Activated CD4-positive, alpha-beta T cell treated with anti-CD3 and anti-CD28 coated beads, Interleukin-2, amount 50 U/mL, for 48 hours (primary cell): Measurements from ENCODE around the gene NEUROG1.

ENCODE experiments used
- DNase-seq, 2 experiments: peaks; one replicate each; pipeline ENCODE4 v3.0.0-alpha.2; 2020

NEUROG1 gene, protein sequence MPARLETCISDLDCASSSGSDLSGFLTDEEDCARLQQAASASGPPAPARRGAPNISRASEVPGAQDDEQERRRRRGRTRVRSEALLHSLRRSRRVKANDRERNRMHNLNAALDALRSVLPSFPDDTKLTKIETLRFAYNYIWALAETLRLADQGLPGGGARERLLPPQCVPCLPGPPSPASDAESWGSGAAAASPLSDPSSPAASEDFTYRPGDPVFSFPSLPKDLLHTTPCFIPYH

DNA sequence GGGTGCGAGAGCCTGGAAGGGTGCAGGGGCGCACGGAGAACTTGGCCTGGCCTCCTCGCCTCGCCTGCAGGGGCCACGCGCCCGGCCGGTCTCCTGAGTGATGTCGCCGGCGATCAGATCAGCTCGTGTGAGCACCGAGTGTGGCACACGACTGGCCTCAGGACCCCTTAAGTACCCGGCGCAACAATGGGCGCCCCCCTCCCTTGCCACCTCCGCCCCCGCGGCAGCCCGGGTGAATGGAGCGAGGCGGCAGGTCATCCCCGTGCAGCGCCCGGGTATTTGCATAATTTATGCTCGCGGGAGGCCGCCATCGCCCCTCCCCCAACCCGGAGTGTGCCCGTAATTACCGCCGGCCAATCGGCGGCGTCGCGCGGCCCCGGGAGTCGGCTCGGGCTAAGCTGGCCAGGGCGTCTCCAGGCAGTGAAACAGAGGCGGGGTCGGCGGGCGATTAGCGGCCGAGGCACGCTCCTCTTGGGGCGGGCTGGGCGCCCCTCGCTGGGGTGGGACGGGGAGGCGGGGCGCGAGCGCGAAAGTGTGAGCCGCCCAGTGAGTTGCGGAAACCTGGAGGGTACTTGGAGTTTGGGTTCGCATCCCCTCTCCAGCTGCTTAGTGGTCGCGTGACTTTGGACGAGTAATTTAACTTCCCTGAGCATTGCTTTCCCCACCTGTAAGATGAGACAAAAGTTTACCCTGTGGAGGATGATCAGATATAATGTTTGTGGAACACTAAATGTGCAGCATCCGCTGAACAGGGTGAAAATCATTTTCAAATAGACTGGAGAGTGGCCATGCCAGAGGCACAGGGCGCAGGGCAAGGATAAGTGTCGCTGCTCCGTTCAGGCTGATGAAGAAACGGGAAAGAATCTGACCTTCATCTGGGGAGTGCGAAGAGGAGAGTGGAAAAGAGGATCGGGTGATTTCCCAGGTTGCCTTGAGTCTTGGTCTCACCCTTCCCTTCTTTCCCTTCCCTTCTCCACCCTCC is at the start of gene NEUROG1:
NEUROG1 (minus strand) TSS at position 145 of the 982 bp plus-strand sequence. CDS start 274 bp downstream, outside the sequence.
- DNase-seq: no peak

- no peak for DNase-seq
These were observed 49.2 kb upstream of the NEUROG1 start for GRCh38 chr5:135584918-135585317.

GRCh38 chr5:135584276-135584675 is 48.5 kb upstream of the NEUROG1 start:
- DNase-seq: no peak

- no peak for DNase-seq
These were observed 46.5 kb upstream of the NEUROG1 start for GRCh38 chr5:135582099-135582781.

DNA sequence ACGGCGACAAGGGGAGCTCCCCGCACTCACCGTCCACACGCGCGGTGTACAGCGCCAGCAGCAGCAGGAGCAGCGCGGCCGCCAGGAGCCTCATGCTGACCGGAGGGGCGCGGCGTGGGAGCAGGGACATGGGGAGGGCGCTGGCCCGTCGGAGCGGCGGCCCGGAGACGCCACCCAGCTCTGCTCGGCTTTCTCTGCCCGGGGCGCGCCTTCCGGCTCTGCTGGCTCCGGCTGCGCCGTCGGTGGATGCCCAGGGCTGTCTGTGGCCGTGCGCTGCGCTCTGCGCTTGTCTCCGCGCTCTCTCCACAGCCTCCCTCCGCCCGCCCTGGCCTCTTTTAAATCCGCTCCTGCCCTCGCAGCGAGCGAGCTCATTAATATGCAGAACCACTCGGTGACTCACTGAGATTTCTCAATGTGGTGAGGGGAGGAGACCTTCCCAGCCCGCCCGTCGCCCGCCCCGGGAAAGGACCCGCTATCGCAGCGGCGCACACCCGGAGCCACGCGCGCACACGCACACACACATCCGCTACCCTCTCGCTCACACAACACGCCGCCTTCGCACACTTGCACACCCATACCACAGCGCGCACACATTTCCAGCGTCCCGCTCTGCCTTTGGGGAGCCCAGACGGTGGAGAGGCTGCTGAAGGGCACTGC is 43.0 kb upstream of the NEUROG1 start, which contains the start of gene CXCL14:
CXCL14 (minus strand) TSS at position 307 of the 657 bp plus-strand sequence; CDS start at position 94, 213 bp downstream.
- peak; percentile 11 to 15 for DNase-seq

DNA sequence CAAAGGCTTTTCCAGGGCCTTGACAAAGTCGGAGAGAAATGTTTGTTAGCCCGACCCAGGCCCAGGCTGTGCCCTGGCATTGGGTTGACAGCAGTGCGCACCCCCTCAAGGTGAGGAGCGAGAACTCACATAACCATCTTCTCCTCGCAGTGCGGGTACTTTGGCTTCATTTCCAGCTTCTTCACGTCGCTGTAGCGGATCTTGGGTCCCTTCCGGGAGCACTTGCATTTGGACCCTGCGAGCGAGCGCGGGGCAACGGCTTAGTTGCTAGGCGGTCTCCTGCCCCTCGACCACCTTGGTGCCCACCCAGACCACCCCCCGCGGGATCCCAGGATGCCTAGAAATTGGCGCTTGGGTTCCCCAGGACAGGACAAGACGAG is 42.5 kb upstream of the NEUROG1 start:
- DNase-seq: no peak

GRCh38 chr5:135577421-135577820 is 41.7 kb upstream of the NEUROG1 start:
- DNase-seq: no peak

- DNase-seq: no peak
These were observed 40.4 kb upstream of the NEUROG1 start for GRCh38 chr5:135576075-135576599.

- no peak for DNase-seq
These were observed 38.7 kb upstream of the NEUROG1 start for GRCh38 chr5:135574493-135574892.

DNA sequence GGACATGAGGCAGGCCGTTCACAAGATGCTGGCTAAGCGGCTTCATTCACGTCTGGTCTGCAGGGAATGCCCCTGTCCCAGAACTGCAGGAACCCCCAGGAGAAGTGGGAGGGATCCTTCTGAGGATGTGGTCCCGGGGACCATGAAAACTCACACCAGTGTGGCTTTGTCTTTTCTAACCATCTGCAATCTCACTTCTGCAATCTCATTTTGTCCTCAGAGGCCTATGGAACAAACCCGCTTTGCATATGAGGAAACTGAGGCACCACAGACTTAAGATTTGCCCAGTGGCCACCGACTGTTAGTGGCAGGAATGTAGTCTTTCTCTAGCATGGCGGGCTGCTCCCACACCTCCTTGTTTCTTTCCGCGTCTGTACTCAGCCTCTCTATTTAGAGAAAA is 36.1 kb upstream of the NEUROG1 start:
- DNase-seq: no peak

DNA sequence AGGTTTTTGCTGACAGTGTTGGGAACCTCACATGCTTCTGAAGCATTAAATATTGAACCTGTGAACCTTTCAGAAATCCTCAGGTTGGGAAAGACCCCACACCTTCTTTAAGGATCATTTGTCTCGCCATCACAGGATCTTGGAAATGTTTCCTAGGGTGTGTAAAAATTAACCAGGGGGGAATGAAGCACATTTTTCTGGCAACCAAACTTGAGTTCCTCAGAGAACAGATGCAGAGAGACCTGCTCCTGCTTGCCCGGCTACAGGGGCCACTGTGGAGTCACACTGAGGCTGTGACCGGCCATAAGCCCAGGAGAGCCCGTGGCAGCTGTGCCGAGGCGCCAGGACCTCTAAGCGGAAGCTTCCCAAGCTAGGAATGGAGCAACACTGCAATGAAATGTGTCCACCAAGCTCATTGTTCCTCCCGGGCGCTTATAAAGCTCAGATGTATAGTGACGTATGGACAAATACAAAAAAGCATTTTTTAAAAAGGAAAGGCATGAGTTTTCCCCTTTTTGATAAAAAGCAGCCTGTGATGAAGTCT is 35.4 kb upstream of the NEUROG1 start:
- DNase-seq: no peak

GRCh38 chr5:135570453-135570764 is 34.6 kb upstream of the NEUROG1 start:
- DNase-seq: no peak

DNA sequence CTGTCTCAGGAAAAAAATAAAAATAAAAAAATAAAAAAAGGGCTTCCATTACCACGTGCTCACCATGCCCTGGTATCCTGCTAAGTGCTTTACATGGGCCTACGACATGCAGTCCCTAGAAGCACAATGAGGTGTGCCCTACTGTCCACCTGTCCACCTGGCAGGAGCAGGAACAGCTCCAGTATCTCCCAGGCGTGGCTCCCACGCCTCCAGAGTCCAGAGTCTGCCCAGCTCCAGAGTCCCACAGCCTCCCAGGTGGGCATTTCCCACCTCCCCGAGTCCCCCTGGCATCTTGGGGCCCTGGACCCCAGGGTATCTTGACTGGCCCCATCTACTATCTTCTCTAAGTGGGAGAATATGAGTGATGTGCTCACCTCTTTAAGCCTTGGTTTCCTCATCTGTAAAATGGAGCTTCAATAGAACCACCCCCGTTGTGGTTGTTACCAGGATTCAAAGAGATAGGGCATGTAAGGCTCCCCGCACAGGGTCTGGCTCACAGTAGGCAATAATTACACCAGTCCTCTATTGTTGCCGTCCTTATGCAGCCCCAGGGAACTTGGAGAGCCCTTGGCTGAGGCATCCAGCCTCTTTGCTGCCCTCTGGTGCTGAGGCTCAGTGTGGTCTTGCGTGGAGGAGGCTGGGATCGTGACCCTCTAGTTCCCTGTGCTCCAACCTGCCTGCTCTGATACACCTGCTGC is 34.1 kb upstream of the NEUROG1 start:
- peak in 1 of 2 experiments; percentile 16 for DNase-seq

- no peak for DNase-seq
These were observed 33.2 kb upstream of the NEUROG1 start for GRCh38 chr5:135568923-135569360.

- no peak for DNase-seq
These were observed 32.5 kb upstream of the NEUROG1 start for GRCh38 chr5:135568246-135568645.

DNA sequence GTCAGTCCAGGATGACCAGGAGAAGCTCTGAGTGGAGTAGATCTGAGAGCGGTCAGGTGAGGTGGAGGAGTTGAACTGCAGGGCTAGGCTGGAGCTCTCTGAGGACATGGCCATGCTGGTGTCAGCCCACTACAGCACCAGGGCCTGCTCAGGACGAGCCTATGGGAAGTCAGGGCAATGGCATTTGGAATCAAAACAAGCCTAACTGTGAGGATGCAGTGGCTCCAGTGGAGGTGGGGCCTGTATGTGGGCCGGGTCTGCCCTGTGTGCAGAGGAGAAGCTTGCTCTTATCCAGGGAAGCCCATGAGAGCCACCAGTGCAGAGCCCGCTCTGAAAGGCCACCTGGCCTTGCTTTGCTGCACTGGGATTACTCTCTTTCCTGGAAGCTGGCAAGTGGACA is 31.9 kb upstream of the NEUROG1 start:
- DNase-seq: no peak

DNA sequence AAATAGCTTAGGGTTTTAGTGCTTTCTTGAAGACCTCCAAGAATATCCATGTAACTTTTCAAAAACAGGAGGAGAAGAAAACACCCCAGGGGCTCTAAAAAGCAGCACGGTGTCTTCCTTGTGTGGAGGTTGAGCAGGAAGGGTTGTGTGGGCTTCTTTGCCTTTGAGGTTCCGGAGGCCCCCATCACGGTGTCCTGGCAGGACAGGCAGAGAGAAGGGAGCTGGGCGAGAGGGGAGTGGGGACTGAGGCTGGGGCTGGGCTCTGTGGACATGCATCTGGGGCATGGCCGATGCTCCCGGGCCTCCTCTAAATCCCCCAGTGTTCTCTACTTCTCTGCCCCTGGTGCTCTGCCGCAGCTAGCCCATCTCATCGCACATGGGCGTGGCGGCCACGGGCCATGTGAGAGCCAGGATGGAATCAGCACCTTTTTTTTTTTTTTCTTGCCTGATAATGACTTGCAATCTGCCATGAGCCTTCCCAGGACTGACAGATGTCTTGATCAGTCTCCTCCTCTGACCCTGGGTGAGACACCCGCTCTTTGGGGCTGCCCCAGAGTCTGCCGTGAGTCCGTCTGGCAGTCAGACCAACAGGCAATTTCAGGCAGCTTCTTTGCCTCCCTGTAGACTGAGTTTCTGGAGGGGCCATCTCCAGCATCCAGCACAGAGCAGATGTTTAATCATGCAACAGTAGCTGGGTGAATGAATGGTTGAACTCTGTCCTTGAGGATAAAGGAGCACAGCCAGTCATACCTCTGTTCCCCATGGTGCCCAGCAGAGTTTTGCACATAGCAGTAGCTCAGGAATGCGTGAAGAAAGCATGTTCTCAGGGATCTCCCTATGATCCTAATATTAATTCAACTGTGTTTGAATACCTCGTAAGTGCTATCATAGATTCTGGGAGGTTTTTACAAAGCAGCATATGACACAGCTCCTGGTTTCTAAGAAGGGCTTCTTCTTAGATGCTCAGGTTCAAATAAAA is 30.9 kb upstream of the NEUROG1 start:
- no peak for DNase-seq

DNA sequence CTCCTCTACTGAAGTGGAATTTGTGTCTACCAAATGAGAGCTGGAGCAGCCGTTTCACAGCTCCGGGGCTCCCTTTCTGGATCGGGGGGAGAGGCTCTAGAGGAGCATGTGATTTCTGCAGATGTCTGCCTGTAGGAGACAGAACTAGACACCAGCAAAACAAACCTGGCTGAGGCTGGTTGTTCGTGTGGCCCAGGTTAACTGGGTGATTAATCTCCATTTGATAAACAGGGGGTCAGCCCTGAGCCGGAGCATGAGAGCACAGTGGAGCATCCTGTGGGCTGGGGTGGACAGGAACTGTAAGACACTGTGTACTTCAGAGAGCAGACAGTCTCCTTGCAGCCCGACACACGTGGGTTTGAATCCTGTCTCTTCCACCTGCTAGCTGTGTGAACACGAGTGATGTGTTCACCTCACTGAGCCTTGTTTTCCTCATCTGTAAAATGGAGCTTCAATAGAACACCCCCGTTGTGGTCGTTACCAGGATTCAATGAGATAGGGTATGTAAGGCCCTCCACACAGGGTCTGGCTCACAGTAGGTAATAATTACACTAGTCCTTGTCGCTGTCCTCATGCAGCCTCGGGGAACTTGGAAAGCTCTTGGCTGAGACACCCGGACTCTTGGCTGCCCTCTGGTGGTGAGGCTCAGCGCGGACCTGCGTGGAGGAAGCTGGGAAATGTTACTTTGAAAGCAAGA is 30.1 kb upstream of the NEUROG1 start:
- peak; percentile 78 to 85 for DNase-seq

GRCh38 chr5:135565266-135565665 is 29.5 kb upstream of the NEUROG1 start:
- no peak for DNase-seq

DNA sequence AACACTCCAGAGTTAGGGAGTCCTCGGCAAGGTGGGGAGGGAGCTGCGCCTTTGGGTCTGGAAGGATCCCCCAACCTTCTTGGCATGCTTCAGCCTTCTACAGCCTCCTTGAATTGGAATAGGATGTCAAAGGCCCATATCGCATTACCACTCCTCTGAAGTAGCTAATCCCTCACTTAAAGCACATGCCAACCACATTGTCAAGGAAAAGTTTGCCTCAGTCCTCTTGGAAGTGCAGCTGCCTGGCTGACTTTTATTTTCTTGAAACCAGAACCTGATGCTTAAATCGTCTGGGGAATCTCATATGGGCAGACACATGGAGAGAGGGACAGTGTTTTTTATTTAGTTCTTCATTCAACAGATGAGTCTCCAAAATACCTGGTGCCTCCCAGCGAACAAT is 28.6 kb upstream of the NEUROG1 start:
- DNase-seq: no peak
